ENCODE measurements around the gene AURKA.
"Not testable (repeated sequence)": the region's sequence is repeated elsewhere in the genome, so short reads cannot be mapped to it uniquely, and the experiment has no call there.

Gene AURKA

GRCh38 chr20:56418385-56418861 is 26.4 kb upstream of the AURKA start:
- Histone ChIP-seq H3K4me3 (no peak overlapping the region), H3K9ac (ENCODE audit: insufficient read length) (no peak overlapping the region), H3K36me3 (ENCODE audit: insufficient read depth, low read length) (no peaks in the 10 kb centered on the region; the same call in 1 of the 2 replicates), H3K9me3 (ENCODE audit: low read depth, low read length) (no peaks in the 10 kb centered on the region), H3K27ac (no peak overlapping the region)
- no peak for DNase-seq (ENCODE audit: low read depth, low spot score)
- TF ChIP-seq EZH2 (IDR thresholded peaks at IDR 0.05) (no peak), FOXP2 (optimal IDR thresholded peaks at IDR 0.05; ENCODE audit: control extremely low read depth, extremely low read length, insufficient read depth) (no peak), POLR2AphosphoS5 (IDR thresholded peaks at IDR 0.05; ENCODE audit: borderline replicate concordance, low read depth, low read length) (no peak)

GRCh38 chr20:56417911-56418310 is 25.9 kb upstream of the AURKA start:
- Histone ChIP-seq H3K9me3 (ENCODE audit: low read depth, low read length) (no peaks in the 10 kb centered on the region), H3K27ac (no peak overlapping the region), H3K9ac (ENCODE audit: insufficient read length) (no peak overlapping the region), H3K36me3 (ENCODE audit: insufficient read depth, low read length) (no peaks in the 10 kb centered on the region; the same call in 1 of the 2 replicates), H3K4me3 (no peak overlapping the region)
- no peak for TF ChIP-seq FOXP2 (optimal IDR thresholded peaks at IDR 0.05; ENCODE audit: control extremely low read depth, extremely low read length, insufficient read depth)
- TF ChIP-seq EZH2 (IDR thresholded peaks at IDR 0.05): no peak
- no peak for TF ChIP-seq POLR2AphosphoS5 (IDR thresholded peaks at IDR 0.05; ENCODE audit: borderline replicate concordance, low read depth, low read length)
- no peak for DNase-seq (ENCODE audit: low read depth, low spot score)

GRCh38 chr20:56417402-56417801 is 25.4 kb upstream of the AURKA start:
- no peak for DNase-seq (ENCODE audit: low read depth, low spot score)
- Histone ChIP-seq H3K27ac (no peak overlapping the region), H3K9ac (ENCODE audit: insufficient read length) (no peak overlapping the region), H3K4me3 (no peak overlapping the region), H3K9me3 (ENCODE audit: low read depth, low read length) (no peaks in the 10 kb centered on the region), H3K36me3 (ENCODE audit: insufficient read depth, low read length) (no peaks in the 10 kb centered on the region; the same call in 1 of the 2 replicates)
- TF ChIP-seq EZH2 (IDR thresholded peaks at IDR 0.05): no peak
- no peak for TF ChIP-seq FOXP2 (optimal IDR thresholded peaks at IDR 0.05; ENCODE audit: control extremely low read depth, extremely low read length, insufficient read depth)
- no peak for TF ChIP-seq POLR2AphosphoS5 (IDR thresholded peaks at IDR 0.05; ENCODE audit: borderline replicate concordance, low read depth, low read length)

DNA sequence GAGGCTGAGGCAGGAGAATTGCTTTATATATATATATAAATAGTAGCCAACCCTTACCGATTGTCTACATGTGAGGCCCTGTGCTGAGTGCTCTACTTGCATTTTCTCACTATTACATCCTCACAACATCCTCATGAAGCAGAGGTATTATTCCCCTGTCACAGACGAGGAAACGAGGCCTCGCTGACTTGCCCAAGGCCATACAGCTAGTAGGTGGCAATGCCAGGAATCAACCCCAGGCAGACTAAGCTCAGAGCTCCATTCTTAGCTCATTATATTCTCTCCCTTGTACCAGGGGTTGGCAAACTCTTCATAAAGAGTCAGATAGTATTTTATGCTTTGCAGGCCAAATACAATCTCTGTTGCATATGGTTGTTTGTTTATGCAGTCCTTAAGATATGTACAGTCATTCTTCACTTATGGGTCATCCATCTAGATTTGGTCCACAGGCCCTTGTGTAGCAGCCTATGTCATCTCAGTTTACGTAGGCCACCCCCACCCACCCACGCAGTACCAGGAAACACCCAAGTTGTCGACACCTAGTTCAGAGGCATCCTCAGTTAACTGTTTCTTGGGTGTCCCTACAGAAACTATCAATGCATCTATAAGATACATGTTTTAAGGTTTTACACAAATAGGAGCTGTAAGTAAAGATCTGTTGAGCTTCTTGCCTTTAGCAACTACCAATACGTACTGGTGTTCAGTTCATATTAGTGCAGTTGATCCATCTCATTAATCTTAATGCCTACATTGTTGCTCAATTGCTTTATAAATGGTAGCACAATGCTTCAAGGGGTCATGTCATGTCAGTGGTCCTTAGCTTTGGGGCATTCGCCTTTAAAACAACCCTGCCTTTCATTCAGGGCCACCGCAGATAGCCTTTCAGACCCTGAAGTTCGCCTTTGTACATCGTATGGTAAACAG is 23.1 kb upstream of the AURKA start:
- H3K27ac ChIP-seq: no peak overlapping the region
- H3K36me3 ChIP-seq (ENCODE audit: insufficient read depth, low read length): peaks cover 1% of the 10 kb centered on the region; the same call in 1 of the 2 replicates
- no peak for TF ChIP-seq EZH2 (IDR thresholded peaks at IDR 0.05)
- no peak for TF ChIP-seq FOXP2 (optimal IDR thresholded peaks at IDR 0.05; ENCODE audit: control extremely low read depth, extremely low read length, insufficient read depth)
- TF ChIP-seq POLR2AphosphoS5 (IDR thresholded peaks at IDR 0.05; ENCODE audit: borderline replicate concordance, low read depth, low read length): no peak
- H3K9ac ChIP-seq (ENCODE audit: insufficient read length): no peak overlapping the region
- H3K4me3 ChIP-seq: no peak overlapping the region
- no peak for DNase-seq (ENCODE audit: low read depth, low spot score)
- no peaks in the 10 kb centered on the region for H3K9me3 ChIP-seq (ENCODE audit: low read depth, low read length)

GRCh38 chr20:56412949-56413348 is 20.9 kb upstream of the AURKA start:
- H3K9me3 ChIP-seq (ENCODE audit: low read depth, low read length): no peaks in the 10 kb centered on the region
- TF ChIP-seq POLR2AphosphoS5 (IDR thresholded peaks at IDR 0.05; ENCODE audit: borderline replicate concordance, low read depth, low read length) (no peak), EZH2 (IDR thresholded peaks at IDR 0.05) (no peak), FOXP2 (optimal IDR thresholded peaks at IDR 0.05; ENCODE audit: control extremely low read depth, extremely low read length, insufficient read depth) (no peak)
- H3K27ac ChIP-seq: no peak overlapping the region
- DNase-seq (ENCODE audit: low read depth, low spot score): no peak
- H3K4me3 ChIP-seq: no peak overlapping the region
- no peak overlapping the region for H3K9ac ChIP-seq (ENCODE audit: insufficient read length)
- H3K36me3 ChIP-seq (ENCODE audit: insufficient read depth, low read length): peaks cover 4% of the 10 kb centered on the region; the same call in 1 of the 2 replicates

GRCh38 chr20:56412473-56412790 is 20.4 kb upstream of the AURKA start:
- TF ChIP-seq FOXP2 (optimal IDR thresholded peaks at IDR 0.05; ENCODE audit: control extremely low read depth, extremely low read length, insufficient read depth) (no peak), POLR2AphosphoS5 (IDR thresholded peaks at IDR 0.05; ENCODE audit: borderline replicate concordance, low read depth, low read length) (no peak), EZH2 (IDR thresholded peaks at IDR 0.05) (no peak)
- Histone ChIP-seq H3K36me3 (ENCODE audit: insufficient read depth, low read length) (peaks cover 9% of the 10 kb centered on the region), H3K27ac (no peak overlapping the region), H3K4me3 (no peak overlapping the region), H3K9ac (ENCODE audit: insufficient read length) (no peak overlapping the region), H3K9me3 (ENCODE audit: low read depth, low read length) (no peaks in the 10 kb centered on the region)
- DNase-seq (ENCODE audit: low read depth, low spot score): no peak

DNA sequence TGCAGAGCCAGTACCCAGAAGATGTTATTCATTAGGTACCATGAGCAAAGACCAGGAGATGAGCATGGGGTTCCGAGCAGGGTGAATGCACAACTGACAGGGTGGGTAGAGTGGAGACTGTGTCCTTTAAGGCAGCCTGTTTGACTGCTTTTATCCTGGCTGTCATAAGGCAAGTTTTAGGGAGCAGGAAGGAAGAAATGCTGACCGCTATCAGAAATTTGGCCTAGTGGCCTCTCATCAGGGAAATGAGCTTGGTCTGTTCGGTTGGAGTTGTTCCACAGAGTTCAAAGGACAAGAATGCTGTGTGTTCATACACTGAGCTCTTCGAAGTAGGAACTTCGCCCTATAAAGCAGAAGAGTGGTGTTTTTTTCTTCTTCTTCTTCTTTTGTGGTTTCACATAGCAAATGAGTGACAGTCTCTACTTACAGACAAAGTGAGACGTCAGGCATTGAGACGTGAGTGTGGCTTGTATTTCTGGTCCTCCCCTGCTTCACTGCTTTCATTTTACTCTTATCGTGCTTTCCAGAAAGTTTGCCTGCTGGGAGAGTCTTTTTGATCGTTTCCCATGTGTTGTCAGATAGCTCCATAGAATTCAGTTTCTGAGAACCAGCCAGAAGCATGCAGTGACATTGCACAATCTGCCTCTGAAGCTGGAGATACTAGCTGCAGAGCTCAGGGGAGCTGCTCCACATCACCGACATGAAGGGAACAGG is 19.9 kb upstream of the AURKA start, which contains the start of gene CASS4:
Gene CASS4, plus strand, starts transcription at position 502 of the 714 bp plus-strand sequence. Its CDS starts 199 bp downstream, at position 701.
- Histone ChIP-seq H3K9ac (ENCODE audit: insufficient read length) (no peak within 1 kb of the TSS), H3K36me3 (ENCODE audit: insufficient read depth, low read length) (peaks cover 14% of the 10 kb centered on the region)
- TF ChIP-seq EZH2 (IDR thresholded peaks at IDR 0.05): no peak
- no peak for TF ChIP-seq POLR2AphosphoS5 (IDR thresholded peaks at IDR 0.05; ENCODE audit: borderline replicate concordance, low read depth, low read length)
- no peak for TF ChIP-seq FOXP2 (optimal IDR thresholded peaks at IDR 0.05; ENCODE audit: control extremely low read depth, extremely low read length, insufficient read depth)

DNA sequence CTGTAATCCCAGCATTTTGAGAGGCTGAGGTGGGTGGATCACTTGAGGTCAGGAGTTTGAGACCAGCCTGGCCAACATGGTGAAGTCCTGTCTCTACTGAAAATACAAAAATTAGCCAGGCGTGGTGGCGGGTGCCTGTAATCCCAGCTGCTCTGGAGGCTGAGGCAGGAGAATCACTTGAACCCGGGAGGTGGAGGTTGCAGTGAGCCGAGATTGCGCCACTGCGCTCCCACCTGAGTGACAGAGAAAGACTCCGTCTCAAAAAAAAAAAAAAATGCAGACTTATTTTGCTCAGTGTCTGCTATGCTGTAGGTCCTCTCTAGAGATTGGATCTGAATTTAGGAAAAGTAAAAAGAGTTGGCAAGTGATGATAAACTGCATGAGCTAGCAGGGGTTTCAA is 19.3 kb upstream of the AURKA start:
- not testable (repeated sequence) for H3K9me3 ChIP-seq (ENCODE audit: low read depth, low read length); H3K9ac ChIP-seq (ENCODE audit: insufficient read length); H3K27ac ChIP-seq; DNase-seq (ENCODE audit: low read depth, low spot score); H3K4me3 ChIP-seq
- H3K36me3 ChIP-seq (ENCODE audit: insufficient read depth, low read length): peaks cover 19% of the 10 kb centered on the region

More for the DNA sequence above, 19.9 kb upstream of the AURKA start, which contains the start of gene CASS4:
- H3K4me3 ChIP-seq: no peak within 1 kb of the TSS
- no peak within 1 kb of the TSS for H3K27ac ChIP-seq
- DNase-seq (ENCODE audit: low read depth, low spot score): no peak
- H3K9me3 ChIP-seq (ENCODE audit: low read depth, low read length): no peaks in the 10 kb centered on the region

Data from SK-N-MC (cell line).